Measurements from ENCODE around the gene PINLYP.

The PINLYP gene

GRCh38 chr19:43591904-43592772 lies 16.5 kb downstream of the PINLYP start:
- H3K4me3 ChIP-seq (ENCODE audit: low read depth, low read length) = no peak overlapping the region
- no peak for TF ChIP-seq CTCF (IDR thresholded peaks at IDR 0.05; ENCODE audit: low read depth, low read length)
- DNase-seq (ENCODE audit: low read depth, low spot score) = no peak
- in situ Hi-C loops (cut with HindIII; ENCODE audit: low sequenced_read_pairs) = no loop called here

GRCh38 chr19:43592800-43593350 lies 17.3 kb downstream of the PINLYP start:
- no peak for TF ChIP-seq CTCF (IDR thresholded peaks at IDR 0.05; ENCODE audit: low read depth, low read length)
- DNase-seq (ENCODE audit: low read depth, low spot score) = no peak
- in situ Hi-C loops (cut with HindIII; ENCODE audit: low sequenced_read_pairs) = no loop called here
- no peak overlapping the region for H3K4me3 ChIP-seq (ENCODE audit: low read depth, low read length)

- H3K4me3 ChIP-seq (ENCODE audit: low read depth, low read length) = peak overlapping the region; percentile 65
- no peak for DNase-seq (ENCODE audit: low read depth, low spot score)
- TF ChIP-seq CTCF (IDR thresholded peaks at IDR 0.05; ENCODE audit: low read depth, low read length) = no peak
- in situ Hi-C loops (cut with HindIII; ENCODE audit: low sequenced_read_pairs) = no loop called here
Observed at GRCh38 chr19:43594081-43594697, 18.6 kb downstream of the PINLYP start.

DNA sequence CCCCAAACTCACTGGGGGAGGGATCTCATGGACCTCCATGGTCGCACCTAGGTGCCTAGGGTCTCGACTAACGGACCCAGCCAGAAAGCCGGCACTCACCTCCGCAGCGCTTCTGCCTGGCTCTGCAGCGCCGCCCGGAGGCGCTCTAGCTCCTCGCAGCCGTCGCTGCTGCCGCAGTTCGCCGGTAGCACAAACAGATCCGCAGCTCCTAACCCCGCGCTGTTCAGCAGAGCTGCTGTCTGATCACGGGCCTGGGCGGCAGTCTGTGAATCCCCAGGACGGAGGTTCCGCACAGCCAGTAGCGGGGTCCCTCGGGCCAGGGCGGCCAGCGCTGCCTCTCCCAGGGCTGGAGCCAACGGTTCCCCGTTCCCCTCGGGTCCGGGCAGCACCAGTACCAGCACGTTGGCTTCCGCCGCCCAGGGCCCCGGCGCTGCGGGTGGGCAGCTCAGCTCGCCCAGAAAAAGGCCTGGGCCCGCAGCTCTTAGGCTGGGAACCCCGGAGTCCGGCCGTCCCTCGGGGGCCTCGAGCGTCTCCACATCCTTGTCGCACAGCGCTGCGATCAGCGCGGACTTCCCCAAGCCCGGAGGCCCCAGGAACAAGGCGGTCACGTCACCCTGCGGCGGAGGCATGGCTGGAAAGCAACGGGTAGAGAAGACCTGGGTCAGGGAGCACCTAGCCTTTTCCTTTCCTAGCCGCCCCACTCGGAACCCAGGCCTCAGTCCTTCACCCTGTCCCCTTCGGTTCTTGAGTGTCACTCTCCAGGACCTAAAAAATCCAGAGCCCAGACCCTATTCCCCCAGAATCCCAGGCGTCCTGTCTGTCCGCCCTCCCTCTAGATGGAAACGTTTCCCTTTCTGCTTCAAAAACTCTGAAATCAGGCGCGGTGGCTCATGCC lies 19.4 kb downstream of the PINLYP start:
- DNase-seq (ENCODE audit: low read depth, low spot score) = peak; percentile 63
- in situ Hi-C loops (cut with HindIII; ENCODE audit: low sequenced_read_pairs) = no loop called here
- peak overlapping the region; percentile 65 for H3K4me3 ChIP-seq (ENCODE audit: low read depth, low read length)

GRCh38 chr19:43595605-43595998 lies 20.0 kb downstream of the PINLYP start:
- TF ChIP-seq CTCF (IDR thresholded peaks at IDR 0.05; ENCODE audit: low read depth, low read length) = no peak
- in situ Hi-C loops (cut with HindIII; ENCODE audit: low sequenced_read_pairs) = no loop called here
- H3K4me3 ChIP-seq (ENCODE audit: low read depth, low read length) = peak overlapping the region; percentile 65
- no peak for DNase-seq (ENCODE audit: low read depth, low spot score)

More for the DNA sequence above, 19.4 kb downstream of the PINLYP start:
- peak; percentile 97 for TF ChIP-seq CTCF (IDR thresholded peaks at IDR 0.05; ENCODE audit: low read depth, low read length)
